Sigmoid colon (tissue), 4 donors: ENCODE data around the gene FOXK2.

Experiments
- EP300 ChIP-seq, 4 donors: sonication (generic); formaldehyde crosslinking; IDR thresholded peaks; one replicate each; pipeline ENCODE4 v1.6.1; 2017; ENCODE audit warnings: antibody characterized with exemption in 4 of 4
- POLR2A ChIP-seq, 2 donors: fragments of 450-650 bp; IDR thresholded peaks; one replicate each; pipeline ENCODE4 v1.6.1; 2016; ENCODE audit warnings: antibody characterized with exemption in 2 of 2, mild to moderate bottlenecking in 2 of 2, moderate library complexity in 2 of 2

GRCh38 chr17:82560252-82560642 lies 40.7 kb downstream of the FOXK2 start:
- no peak for TF ChIP-seq POLR2A (IDR thresholded peaks at IDR 0.05)
- TF ChIP-seq EP300 (IDR thresholded peaks at IDR 0.05): no peak
